Sciatic nerve (tissue), 2 donors: ENCODE data around the gene RELCH. TPM values are rescaled to one million over a fixed set of nuclear protein-coding genes. Genes with fewer than 3 reads are reported as not detected.

ENCODE experiments used
- ATAC-seq: fragments of 200-7000 bp; cut with Tn5 transposase; one replicate; pipeline ENCODE4 v1.9.1; 2020; ENCODE audit warnings: mild to moderate bottlenecking, moderate library complexity
- DNase-seq: peaks from one replicate; pipeline ENCODE4 v3.0.0-alpha.2; 2020; ENCODE audit warnings: low spot score
- intact Hi-C: fragments of 100-400 bp; cut with DNase I; formaldehyde crosslinking; loops from one replicate; pipeline ENCODE4 v1.14.2; 2022
- total RNA-seq: library from RNA; stranded (reverse); fragmentation: NEBNext Ultra II Directional; extraction: Animal tissue kit (Norgen Biotek cat#: 25700); gene quantifications from one replicate; pipeline ENCODE4 v1.2.1, GENCODE V29; 2021
- donor health status: DM: no; HTN: no; CAD: no.
- donor health status: DM: no; HTN: no; CAD: no.

RELCH gene
- total RNA-seq, 1 donor from 2014 or later = 39.9 TPM

- peak; percentile 66 for DNase-seq
- intact Hi-C loops = no loop called here
- ATAC-seq = peak; percentile 68
These were observed 144.7 kb downstream of the RELCH start for GRCh38 chr18:62331581-62332356.

DNA sequence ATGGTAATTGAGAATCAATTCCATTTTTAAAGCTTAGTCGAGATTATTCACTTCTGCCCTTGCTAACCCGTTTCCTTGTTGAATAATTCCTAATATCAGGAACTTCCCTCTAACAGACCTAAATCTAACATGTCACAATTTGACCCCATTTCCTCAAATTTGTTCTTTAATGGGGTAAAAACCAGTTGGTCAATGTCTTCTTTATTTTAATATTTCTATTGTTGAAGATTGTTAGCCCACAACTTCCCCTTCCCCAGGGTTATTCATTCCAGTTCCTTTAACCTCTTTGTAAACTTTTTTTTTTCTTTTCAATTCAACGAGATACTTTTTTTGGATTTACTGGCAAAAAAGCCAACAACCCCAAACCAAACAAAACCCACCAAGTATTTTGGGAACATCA is 145.4 kb downstream of the RELCH start:
- ATAC-seq (no peak), DNase-seq (no peak)
- intact Hi-C loops = no loop called here

- DNase-seq = no peak
- no peak for ATAC-seq
These were observed 146.1 kb downstream of the RELCH start for GRCh38 chr18:62332964-62333695.

GRCh38 chr18:62334120-62334519 is 147.1 kb downstream of the RELCH start:
- no peak for DNase-seq
- ATAC-seq = no peak
- intact Hi-C loops = no loop called here

More at GRCh38 chr18:62332964-62333695, 146.1 kb downstream of the RELCH start:
- intact Hi-C loops = no loop called here

GRCh38 chr18:62335494-62335893 is 148.4 kb downstream of the RELCH start:
- intact Hi-C loops = loop anchor here (5.0 kb wide), 1 partner anchor 212 kb away; no protein-coding TSS in a partner anchor
- ATAC-seq (no peak), DNase-seq (no peak)

DNA sequence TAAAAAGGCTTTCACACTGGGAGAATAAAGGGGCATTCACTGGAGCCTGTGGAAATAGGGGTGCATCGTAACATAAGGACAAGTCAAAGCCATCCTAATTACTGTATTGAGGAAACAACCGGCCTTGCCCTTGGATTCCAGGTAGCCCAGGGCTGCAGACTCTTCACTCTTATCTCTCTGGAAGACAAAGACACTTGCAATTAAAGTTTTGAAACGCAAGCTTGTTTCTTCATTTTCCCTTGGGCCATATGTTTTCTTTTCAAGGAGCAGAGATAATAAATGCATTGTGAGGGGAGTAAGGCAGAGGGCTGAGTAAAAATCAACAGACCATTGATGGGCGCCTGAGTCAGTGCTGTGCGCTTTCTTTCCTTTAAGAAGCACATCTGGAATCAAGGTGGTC is 149.6 kb downstream of the RELCH start:
- intact Hi-C loops = loop anchor here (5.0 kb wide), 1 partner anchor 211 kb away; no protein-coding TSS in a partner anchor
- no peak for DNase-seq
- no peak for ATAC-seq

- intact Hi-C loops = loop anchor here (5.0 kb wide), 1 partner anchor 210 kb away; no protein-coding TSS in a partner anchor
- DNase-seq (no peak), ATAC-seq (no peak)
These were observed 150.3 kb downstream of the RELCH start for GRCh38 chr18:62337336-62337735.

- DNase-seq = no peak
- no peak for ATAC-seq
- intact Hi-C loops = loop anchor here (5.0 kb wide), 1 partner anchor 209 kb away; no protein-coding TSS in a partner anchor
These were observed 151.5 kb downstream of the RELCH start for GRCh38 chr18:62338446-62339105.

GRCh38 chr18:62339106-62339988 is 152.3 kb downstream of the RELCH start:
- intact Hi-C loops = loop anchor here (5.0 kb wide), 1 partner anchor 208 kb away; no protein-coding TSS in a partner anchor
- ATAC-seq (no peak), DNase-seq (no peak)

DNA sequence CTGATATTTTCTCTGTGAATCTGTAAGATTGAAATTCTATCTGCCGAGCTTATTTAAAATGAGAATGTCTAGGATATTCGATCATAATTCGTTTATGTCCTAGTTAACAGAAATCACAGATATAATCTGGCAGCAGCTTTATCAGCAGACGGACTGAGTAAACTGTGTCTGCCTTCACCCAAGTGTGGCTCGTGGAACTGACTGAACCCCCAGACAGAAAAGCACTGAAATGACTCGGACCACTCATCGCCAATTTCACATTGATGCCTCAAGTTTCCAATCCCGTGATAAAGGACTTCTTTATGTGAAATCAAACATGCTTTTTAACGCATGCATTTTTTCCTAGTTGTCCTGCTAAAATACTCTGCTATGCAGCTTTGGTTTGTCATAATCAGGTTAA is 153.9 kb downstream of the RELCH start:
- no peak for ATAC-seq

GRCh38 chr18:62341473-62341872 is 154.4 kb downstream of the RELCH start:
- intact Hi-C loops = no loop called here
- ATAC-seq = no peak
- DNase-seq = no peak

More for the DNA sequence above, 153.9 kb downstream of the RELCH start:
- intact Hi-C loops = no loop called here
- DNase-seq = no peak

DNA sequence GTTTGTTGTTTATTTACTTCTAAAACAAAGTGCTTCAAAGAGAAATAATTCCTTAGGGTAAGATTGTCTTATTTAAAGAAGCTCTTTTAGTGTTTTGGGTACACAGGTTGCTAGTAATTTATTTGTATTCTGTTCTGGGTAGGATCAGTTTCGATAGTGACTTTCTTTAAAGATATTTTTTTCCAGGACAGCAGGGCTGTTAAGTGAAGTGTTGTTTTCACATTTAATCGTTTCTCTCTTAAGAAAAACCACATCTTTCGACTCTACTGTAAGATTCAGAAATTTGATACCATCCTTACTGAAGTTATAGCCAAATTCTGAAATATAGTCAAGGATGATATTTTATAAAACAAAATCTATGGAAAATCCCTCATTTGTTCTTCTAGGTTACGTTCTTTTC is 155.8 kb downstream of the RELCH start:
- DNase-seq = no peak
- no peak for ATAC-seq
- intact Hi-C loops = no loop called here

- DNase-seq (no peak), ATAC-seq (no peak)
- intact Hi-C loops = no loop called here
These were observed 156.3 kb downstream of the RELCH start for GRCh38 chr18:62343316-62343715.

DNA sequence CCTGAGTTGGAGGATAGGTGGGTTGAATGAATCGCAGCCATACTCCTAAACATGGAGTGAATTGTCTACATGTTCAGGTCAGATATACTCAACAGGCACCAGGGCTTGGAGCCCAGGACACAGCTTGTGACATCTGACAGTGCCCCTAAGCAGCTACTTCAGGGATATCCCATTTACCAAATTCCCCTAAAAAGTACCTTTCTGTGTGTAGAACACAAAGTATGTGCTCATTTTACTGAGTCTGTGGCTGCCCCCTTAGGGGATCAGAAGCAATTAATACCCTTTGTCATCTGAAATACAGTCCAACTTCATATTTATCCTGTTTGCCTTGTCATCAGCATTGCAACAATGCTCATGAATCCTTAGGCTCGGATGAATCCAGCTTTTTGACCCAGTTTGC is 158.9 kb downstream of the RELCH start:
- ATAC-seq = no peak
- no peak for DNase-seq
- intact Hi-C loops = no loop called here

DNA sequence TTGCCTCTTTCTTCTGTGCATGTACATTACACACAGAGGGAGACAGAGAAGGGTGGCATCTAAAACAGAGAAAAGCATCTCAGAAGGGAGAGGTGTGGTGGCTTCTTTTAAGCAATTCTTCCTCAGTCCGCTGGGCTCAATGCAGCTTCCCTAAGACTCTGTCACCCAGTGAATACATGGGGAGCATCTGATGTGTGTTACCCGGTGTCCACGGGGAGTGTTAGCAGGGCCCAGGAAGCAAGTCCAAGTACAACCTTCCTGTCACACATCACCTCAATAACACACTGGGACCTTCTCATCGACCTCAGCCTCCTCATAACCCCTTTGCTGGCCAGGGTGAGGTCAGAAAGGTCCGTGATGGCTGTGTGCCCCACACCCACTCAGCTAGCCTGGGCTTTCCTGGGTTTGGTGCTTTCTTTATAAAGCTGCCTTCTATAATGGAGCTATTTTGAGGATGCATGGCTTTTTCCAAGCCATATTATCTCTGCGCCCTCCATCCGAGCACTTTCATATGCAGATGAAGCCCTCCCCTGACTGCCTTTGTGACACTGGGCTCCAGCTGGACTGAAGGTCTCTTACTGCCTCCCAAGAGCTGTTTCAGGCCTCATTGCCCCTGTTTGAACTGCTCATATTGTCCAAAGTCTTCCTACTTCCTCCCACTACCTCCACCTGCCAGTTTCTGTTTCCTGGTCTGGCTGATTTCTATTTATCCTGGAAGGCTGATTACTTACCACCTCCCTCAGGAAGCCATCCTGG is 159.5 kb downstream of the RELCH start:
- no peak for ATAC-seq
- no peak for DNase-seq
- intact Hi-C loops = no loop called here

GRCh38 chr18:62347089-62347506 is 160.0 kb downstream of the RELCH start:
- intact Hi-C loops = no loop called here
- no peak for ATAC-seq
- DNase-seq = no peak

DNA sequence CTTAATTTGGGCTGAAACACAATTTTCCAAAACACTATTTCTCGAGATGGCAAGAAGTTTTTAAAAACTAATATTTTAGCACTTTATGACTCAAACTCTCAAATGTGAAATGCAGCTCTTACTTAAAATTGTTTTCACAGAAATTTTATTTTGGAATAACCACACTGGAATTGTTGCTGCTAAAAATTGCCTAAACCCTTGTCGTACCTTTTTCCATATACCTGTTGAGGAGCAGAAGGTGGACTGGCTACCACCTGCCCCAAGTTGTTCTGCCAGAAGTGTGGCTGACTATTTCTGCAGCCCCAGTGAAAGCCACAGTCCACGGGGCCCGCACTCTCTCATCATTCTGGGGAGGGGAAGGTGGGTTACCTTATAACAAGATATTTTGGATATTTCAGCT is 161.4 kb downstream of the RELCH start:
- ATAC-seq = no peak
- no peak for DNase-seq
- intact Hi-C loops = no loop called here

GRCh38 chr18:62353170-62353569 is 166.1 kb downstream of the RELCH start:
- ATAC-seq (no peak), DNase-seq (no peak)
- intact Hi-C loops = no loop called here
